IMR-90 (cell line): ENCODE results near the gene NTRK3. TPM values are rescaled to one million over a fixed set of nuclear protein-coding genes. Genes with fewer than 3 reads are reported as not detected.

Experiments
- ATAC-seq: fragments of 200-7000 bp; cut with Tn5 transposase; 2 replicates; pipeline ENCODE4 v1.9.1; 2020; ENCODE audit warnings: low read depth, mild to moderate bottlenecking, moderate library complexity
- BruUV-seq: library from RNA; stranded (reverse); fragments of 400-500 nt; replicated peaks from 2 replicates; lab custom pipeline; 2021; lab: Mats Ljungman, UMichigan
- CTCF ChIA-PET: fragments of 300-600 bp; formaldehyde crosslinking; extraction: SDS; loops from one replicate; lab custom pipeline; 2021; ENCODE audit warnings: antibody characterized with exemption; lab: Yijun Ruan, JAX
- POLR2A ChIA-PET: fragments of 300-600 bp; sonication (Branson Sonifier 250); formaldehyde crosslinking; loops from one replicate; lab custom pipeline; 2022; ENCODE audit warnings: antibody characterized with exemption; ENCODE audit not compliant: unreplicated experiment; lab: Charles Lee
- DNase-seq: peaks from one replicate; pipeline ENCODE4 v3.0.0; 2013
- H2AFZ ChIP-seq: replicated peaks from 2 replicates; pipeline ENCODE3; 2013; ENCODE audit warnings: low read length, mild to moderate bottlenecking; ENCODE audit not compliant: poor library complexity
- H2AK5ac ChIP-seq: 2 replicates; pipeline ENCODE4 v1.6.1; 2013; ENCODE audit warnings: low read depth, low read length, inconsistent platforms
- H2AK9ac ChIP-seq: replicated peaks from 2 replicates; pipeline ENCODE3; 2013; ENCODE audit warnings: mild to moderate bottlenecking, low read depth, low read length, moderate library complexity; ENCODE audit not compliant: poor library complexity
- H2BK120ac ChIP-seq: 2 replicates; pipeline ENCODE4 v1.6.1; 2013; ENCODE audit warnings: low read depth, low read length, inconsistent platforms
- H2BK15ac ChIP-seq: 3 replicates; pipeline ENCODE4 v1.6.1; 2013; ENCODE audit warnings: low read depth, low read length, inconsistent platforms
- H2BK20ac ChIP-seq: 2 replicates; pipeline ENCODE4 v1.6.1; 2013; ENCODE audit warnings: low read depth, mild to moderate bottlenecking, inconsistent platforms, low read length, moderate library complexity
- H2BK5ac ChIP-seq: 2 replicates; pipeline ENCODE4 v1.6.1; 2013; ENCODE audit warnings: mild to moderate bottlenecking, low read depth, low read length, inconsistent platforms; ENCODE audit not compliant: poor library complexity, severe bottlenecking
- H3K14ac ChIP-seq: replicated peaks from 2 replicates; pipeline ENCODE4 v1.6.1; 2013; ENCODE audit warnings: low read depth, low read length, inconsistent platforms
- H3K18ac ChIP-seq: 2 replicates; pipeline ENCODE4 v1.6.1; 2013; ENCODE audit warnings: low read depth, low read length, control low read depth
- H3K23ac ChIP-seq: 2 replicates; pipeline ENCODE4 v1.6.1; 2013; ENCODE audit warnings: low read depth, low read length, inconsistent platforms
- H3K27ac ChIP-seq: 2 replicates; pipeline ENCODE4 v1.5.1; 2013; ENCODE audit warnings: mild to moderate bottlenecking, control low read depth, low read length; ENCODE audit not compliant: insufficient read depth
- H3K27me3 ChIP-seq: 2 replicates; pipeline ENCODE4 v1.6.1; 2013; ENCODE audit warnings: low read length; ENCODE audit not compliant: control insufficient read depth, insufficient read depth
- H3K36me3 ChIP-seq: 2 replicates; pipeline ENCODE4 v1.6.1; 2013; ENCODE audit warnings: low read length, mixed read lengths; ENCODE audit not compliant: control insufficient read depth, insufficient read depth
- H3K4ac ChIP-seq: 2 replicates; pipeline ENCODE4 v1.6.1; 2013; ENCODE audit warnings: low read depth, low read length, inconsistent platforms
- H3K4me1 ChIP-seq: 2 replicates; pipeline ENCODE4 v1.6.1; 2013; ENCODE audit warnings: low read length, mixed read lengths; ENCODE audit not compliant: control insufficient read depth, insufficient read depth
- H3K4me2 ChIP-seq: 2 replicates; pipeline ENCODE4 v1.6.1; 2013; ENCODE audit warnings: low read depth, mild to moderate bottlenecking, control low read depth, low read length, moderate library complexity
- H3K4me3 ChIP-seq: 2 replicates; pipeline ENCODE4 v1.5.1; 2013; ENCODE audit warnings: low read depth, mild to moderate bottlenecking, control low read depth, low read length, moderate library complexity; ENCODE audit not compliant: insufficient read depth
- H3K56ac ChIP-seq: 2 replicates; pipeline ENCODE4 v1.6.1; 2013; ENCODE audit warnings: low read length, inconsistent platforms; ENCODE audit not compliant: insufficient read depth; ENCODE audit errors: extremely low read depth
- H3K79me1 ChIP-seq, 2 experiments: 2 replicates each; pipeline ENCODE4 v1.6.1; 2013; ENCODE audit warnings: low read length in 2 of 2, inconsistent platforms in 1 of 2, low read depth in 1 of 2
- H3K9ac ChIP-seq: 2 replicates; pipeline ENCODE4 v1.6.1; 2013; ENCODE audit warnings: low read depth, low read length, control low read depth
- H3K9me1 ChIP-seq: 2 replicates; pipeline ENCODE4 v1.6.1; 2013; ENCODE audit warnings: low read length, inconsistent platforms; ENCODE audit not compliant: insufficient read depth
- H3K9me3 ChIP-seq: 2 replicates; pipeline ENCODE4 v1.6.1; 2013; ENCODE audit warnings: low read length; ENCODE audit not compliant: control insufficient read depth, insufficient read depth
- H4K20me1 ChIP-seq: 2 replicates; pipeline ENCODE4 v1.6.1; 2013; ENCODE audit warnings: low read length, inconsistent platforms; ENCODE audit not compliant: insufficient read depth
- H4K5ac ChIP-seq: 2 replicates; pipeline ENCODE4 v1.6.1; 2013; ENCODE audit warnings: mild to moderate bottlenecking, low read depth, low read length, control low read depth
- H4K8ac ChIP-seq, 2 experiments: 2 replicates each; pipeline ENCODE4 v1.6.1; 2013; ENCODE audit warnings: low read depth in 2 of 2, low read length in 2 of 2, control low read depth in 1 of 2, inconsistent platforms in 1 of 2
- H4K91ac ChIP-seq: 2 replicates; pipeline ENCODE4 v1.6.1; 2013; ENCODE audit warnings: low read depth, low read length, inconsistent platforms; ENCODE audit not compliant: insufficient read depth
- BHLHE40 ChIP-seq: fragments of 150-350 bp; IDR thresholded peaks from 2 replicates; pipeline ENCODE4 v1.6.1; 2016; ENCODE audit warnings: mild to moderate bottlenecking, low read depth, low read length
- CHD1 ChIP-seq: IDR thresholded peaks from 2 replicates; pipeline ENCODE4 v1.6.1; 2012; ENCODE audit warnings: low read depth, low read length, improper control_type of control experiment
- FOS ChIP-seq: fragments of 150-350 bp; IDR thresholded peaks from 2 replicates; pipeline ENCODE4 v1.6.1; 2016; ENCODE audit warnings: low read depth, low read length
- MAFK ChIP-seq: IDR thresholded peaks from 2 replicates; pipeline ENCODE4 v1.6.1; 2012; ENCODE audit warnings: low read depth, low read length, improper control_type of control experiment
- MXI1 ChIP-seq: IDR thresholded peaks from 2 replicates; pipeline ENCODE4 v1.6.1; 2012; ENCODE audit warnings: low read depth, mild to moderate bottlenecking, low read length, moderate library complexity, borderline replicate concordance
- NFE2L2 ChIP-seq: fragments of 150-350 bp; IDR thresholded peaks from 2 replicates; pipeline ENCODE4 v1.6.1; 2016; ENCODE audit warnings: low read depth, mild to moderate bottlenecking, low read length
- POLR2A ChIP-seq: IDR thresholded peaks from 2 replicates; pipeline ENCODE4 v1.6.1; 2012; ENCODE audit warnings: mild to moderate bottlenecking, low read depth, low read length
- RAD21 ChIP-seq: IDR thresholded peaks from 2 replicates; pipeline ENCODE4 v1.6.1; 2012; ENCODE audit warnings: low read length, improper control_type of control experiment
- RCOR1 ChIP-seq: IDR thresholded peaks from 2 replicates; pipeline ENCODE4 v1.6.1; 2012; ENCODE audit warnings: mild to moderate bottlenecking, low read length, improper control_type of control experiment; ENCODE audit not compliant: insufficient replicate concordance
- RFX5 ChIP-seq: IDR thresholded peaks from 2 replicates; pipeline ENCODE4 v1.8.0; 2012; ENCODE audit warnings: low read depth, mild to moderate bottlenecking, low read length, moderate library complexity
- SMC3 ChIP-seq: fragments of 150-350 bp; IDR thresholded peaks from 2 replicates; pipeline ENCODE4 v1.6.1; 2016; ENCODE audit warnings: low read depth, mild to moderate bottlenecking, antibody characterized with exemption, low read length, moderate library complexity
- WGBS, 2 experiments: methylation state at CpG; one replicate each; pipeline versions ENCODE4 v1.1.5 to v1.1.7; 2013; ENCODE audit warnings: missing lambda C conversion rate in 2 of 2; ENCODE audit not compliant: insufficient read length in 1 of 2; ENCODE audit errors: extremely low coverage in 2 of 2; 5-methylcytosine and 5-hydroxymethylcytosine counted together
- dilution Hi-C: fragments of 300-500 bp; cut with HindIII; formaldehyde crosslinking; loops from one replicate; pipeline ENCODE4 v1.14.3; 2018; ENCODE audit warnings: low sequenced_read_pairs; ENCODE audit not compliant: unreplicated experiment
- in situ Hi-C: fragments of 300-500 bp; cut with MboI; formaldehyde crosslinking; loops from 3 replicates; pipeline ENCODE4 v1.14.3; 2019; ENCODE audit warnings: low sequenced_read_pairs, inconsistent platforms, mixed read lengths
- intact Hi-C: fragments of 100-400 bp; cut with micrococcal nuclease; formaldehyde crosslinking; loops from 2 replicates; pipeline ENCODE4 v1.10.0; 2022
- polyA plus RNA-seq, 3 experiments: library from polyadenylated mRNA; depleted of rRNA; stranded (reverse); fragments of >200 nt; gene quantifications; 2 replicates each; pipeline ENCODE4 v1.2.3, GENCODE V29; 2012; ENCODE audit warnings: low replicate concordance in 1 of 3
- total RNA-seq: library from RNA; depleted of rRNA; stranded (reverse); fragments of >200 nt; gene quantifications from 2 replicates; pipeline ENCODE4 v1.2.3, GENCODE V29; 2012
- TF ChIP-seq, protein P1 (sequence below): fragments of 150-350 bp; IDR thresholded peaks from 2 replicates; pipeline ENCODE4 v1.6.1; 2016; ENCODE audit warnings: low read depth, mild to moderate bottlenecking, low read length, moderate library complexity, borderline replicate concordance
- TF ChIP-seq, protein P2 (sequence below): conservative IDR thresholded peaks from 2 replicates; pipeline ENCODE4 v1.5.1; 2012; ENCODE audit warnings: mild to moderate bottlenecking, low read depth, low read length, improper control_type of control experiment
- TF ChIP-seq, protein P3 (sequence below): fragments of 150-350 bp; IDR thresholded peaks from 2 replicates; pipeline ENCODE4 v1.6.1; 2017; ENCODE audit warnings: mild to moderate bottlenecking, antibody characterized with exemption, low read length, low read depth

Gene NTRK3
- total and polyA plus RNA-seq, 2 of the 4 experiments (the other 2 are of a cell fraction), result under 0.01 to 0.15 TPM

DNA sequence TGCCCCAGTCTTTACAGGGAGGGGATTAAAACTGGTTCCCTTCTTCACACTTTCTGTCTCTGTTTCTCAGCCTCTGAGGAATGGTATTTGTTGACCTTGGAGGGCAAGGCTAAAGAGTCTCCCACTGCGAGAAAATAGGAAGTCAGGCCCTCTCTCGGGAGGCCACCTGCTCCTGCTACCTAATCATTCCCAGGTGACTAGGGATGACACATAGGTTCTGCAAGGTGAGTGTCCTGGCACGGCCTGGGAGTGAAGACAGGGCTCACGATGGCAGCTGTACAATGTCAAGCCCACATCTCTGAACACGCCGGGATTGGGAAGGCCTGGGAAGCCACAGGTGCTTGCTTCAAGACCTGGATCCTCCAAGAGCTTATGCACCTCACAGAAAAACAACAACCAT lies 314.2 kb downstream of the NTRK3 start:
- BruUV-seq, result no TSS peak
- no peak overlapping the region for H4K91ac ChIP-seq
- no peak overlapping the region for H2AK5ac ChIP-seq
- H3K79me1 ChIP-seq, result no peaks in the 10 kb centered on the region
- no peak overlapping the region for H3K27ac ChIP-seq
- dilution Hi-C loops, result no loop called here
- no peak overlapping the region for H2AK9ac ChIP-seq
- no peak overlapping the region for H4K5ac ChIP-seq
- no peak overlapping the region for H2BK120ac ChIP-seq
- no peak overlapping the region for H3K23ac ChIP-seq
- no peak overlapping the region for H2BK15ac ChIP-seq
- TF ChIP-seq RAD21, result no peak
- TF ChIP-seq, protein P1, sequence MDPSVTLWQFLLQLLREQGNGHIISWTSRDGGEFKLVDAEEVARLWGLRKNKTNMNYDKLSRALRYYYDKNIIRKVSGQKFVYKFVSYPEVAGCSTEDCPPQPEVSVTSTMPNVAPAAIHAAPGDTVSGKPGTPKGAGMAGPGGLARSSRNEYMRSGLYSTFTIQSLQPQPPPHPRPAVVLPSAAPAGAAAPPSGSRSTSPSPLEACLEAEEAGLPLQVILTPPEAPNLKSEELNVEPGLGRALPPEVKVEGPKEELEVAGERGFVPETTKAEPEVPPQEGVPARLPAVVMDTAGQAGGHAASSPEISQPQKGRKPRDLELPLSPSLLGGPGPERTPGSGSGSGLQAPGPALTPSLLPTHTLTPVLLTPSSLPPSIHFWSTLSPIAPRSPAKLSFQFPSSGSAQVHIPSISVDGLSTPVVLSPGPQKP, result no peak
- TF ChIP-seq, protein P2, sequence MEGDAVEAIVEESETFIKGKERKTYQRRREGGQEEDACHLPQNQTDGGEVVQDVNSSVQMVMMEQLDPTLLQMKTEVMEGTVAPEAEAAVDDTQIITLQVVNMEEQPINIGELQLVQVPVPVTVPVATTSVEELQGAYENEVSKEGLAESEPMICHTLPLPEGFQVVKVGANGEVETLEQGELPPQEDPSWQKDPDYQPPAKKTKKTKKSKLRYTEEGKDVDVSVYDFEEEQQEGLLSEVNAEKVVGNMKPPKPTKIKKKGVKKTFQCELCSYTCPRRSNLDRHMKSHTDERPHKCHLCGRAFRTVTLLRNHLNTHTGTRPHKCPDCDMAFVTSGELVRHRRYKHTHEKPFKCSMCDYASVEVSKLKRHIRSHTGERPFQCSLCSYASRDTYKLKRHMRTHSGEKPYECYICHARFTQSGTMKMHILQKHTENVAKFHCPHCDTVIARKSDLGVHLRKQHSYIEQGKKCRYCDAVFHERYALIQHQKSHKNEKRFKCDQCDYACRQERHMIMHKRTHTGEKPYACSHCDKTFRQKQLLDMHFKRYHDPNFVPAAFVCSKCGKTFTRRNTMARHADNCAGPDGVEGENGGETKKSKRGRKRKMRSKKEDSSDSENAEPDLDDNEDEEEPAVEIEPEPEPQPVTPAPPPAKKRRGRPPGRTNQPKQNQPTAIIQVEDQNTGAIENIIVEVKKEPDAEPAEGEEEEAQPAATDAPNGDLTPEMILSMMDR, result no peak
- no peak for TF ChIP-seq RFX5
- no peak for TF ChIP-seq SMC3
- TF ChIP-seq POLR2A, result no peak
- no peak for TF ChIP-seq CHD1
- TF ChIP-seq FOS, result no peak
- no peak for TF ChIP-seq NFE2L2
- TF ChIP-seq BHLHE40, result no peak
- no peak for TF ChIP-seq MXI1
- TF ChIP-seq, protein P3, sequence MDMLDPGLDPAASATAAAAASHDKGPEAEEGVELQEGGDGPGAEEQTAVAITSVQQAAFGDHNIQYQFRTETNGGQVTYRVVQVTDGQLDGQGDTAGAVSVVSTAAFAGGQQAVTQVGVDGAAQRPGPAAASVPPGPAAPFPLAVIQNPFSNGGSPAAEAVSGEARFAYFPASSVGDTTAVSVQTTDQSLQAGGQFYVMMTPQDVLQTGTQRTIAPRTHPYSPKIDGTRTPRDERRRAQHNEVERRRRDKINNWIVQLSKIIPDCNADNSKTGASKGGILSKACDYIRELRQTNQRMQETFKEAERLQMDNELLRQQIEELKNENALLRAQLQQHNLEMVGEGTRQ, result no peak
- no peak for TF ChIP-seq MAFK
- no peak for TF ChIP-seq RCOR1
- no peaks in the 10 kb centered on the region for H3K9me1 ChIP-seq
- no peak overlapping the region for H3K9ac ChIP-seq
- ChIA-PET CTCF (no interaction called here), POLR2A (no interaction called here)
- no peaks in the 10 kb centered on the region for H3K4me1 ChIP-seq
- intact Hi-C loops, result no loop called here
- H3K36me3 ChIP-seq, result no peaks in the 10 kb centered on the region
- no peak overlapping the region for H3K4me3 ChIP-seq
- no peak overlapping the region for H2BK5ac ChIP-seq
- no peak overlapping the region for H3K14ac ChIP-seq
- no peak overlapping the region for H3K4ac ChIP-seq
- no peak overlapping the region for H3K18ac ChIP-seq
- no peak overlapping the region for H4K8ac ChIP-seq
- no peak overlapping the region for H2BK20ac ChIP-seq
- peaks cover 2% of the 10 kb centered on the region; the same call in 1 of the 2 replicates for H3K9me3 ChIP-seq
- WGBS, 2 experiments, result no CpG with 5 or more reads among the region's 6 CpGs
- DNase-seq (no peak), ATAC-seq (no peak)
- no peak overlapping the region for H3K4me2 ChIP-seq
- in situ Hi-C loops, result no loop called here
- no peaks in the 10 kb centered on the region for H4K20me1 ChIP-seq
- H3K27me3 ChIP-seq, result no peaks in the 10 kb centered on the region
- H3K56ac ChIP-seq, result no peak overlapping the region
- no peak overlapping the region for H2AFZ ChIP-seq
